Karpas-422 (cell line): Measurements from ENCODE around the gene WDR62. TPM values are rescaled to one million over a fixed set of nuclear protein-coding genes. Genes with fewer than 3 reads are reported as not detected.

Experiments used
- DNase-seq: peaks from one replicate; pipeline ENCODE4 v3.0.0-alpha.2; 2015
- H2AFZ ChIP-seq: fragments of 200-600 bp; sonication (generic); 2 replicates; pipeline ENCODE4 v1.6.1; 2014; ENCODE audit warnings: antibody characterized with exemption, low read length, mixed read lengths
- H3K27ac ChIP-seq: fragments of 200-600 bp; sonication (generic); 2 replicates; pipeline ENCODE4 v1.5.1; 2014; ENCODE audit warnings: mild to moderate bottlenecking, low read length, moderate library complexity
- H3K27me3 ChIP-seq: fragments of 200-600 bp; sonication (generic); 2 replicates; pipeline ENCODE4 v1.6.1; 2014; ENCODE audit warnings: low read length, mixed read lengths
- H3K36me3 ChIP-seq: fragments of 200-600 bp; sonication (generic); 2 replicates; pipeline ENCODE4 v1.6.1; 2014; ENCODE audit warnings: low read length, mixed read lengths; ENCODE audit not compliant: insufficient read depth
- H3K4me1 ChIP-seq: fragments of 200-600 bp; sonication (generic); 2 replicates; pipeline ENCODE4 v1.6.1; 2014; ENCODE audit warnings: mild to moderate bottlenecking, low read length, mixed read lengths
- H3K4me2 ChIP-seq: fragments of 200-600 bp; sonication (generic); 2 replicates; pipeline ENCODE4 v1.6.1; 2014; ENCODE audit warnings: low read length, low read depth, mild to moderate bottlenecking; ENCODE audit not compliant: poor library complexity, severe bottlenecking
- H3K4me3 ChIP-seq: fragments of 200-600 bp; sonication (generic); 2 replicates; pipeline ENCODE4 v1.5.1; 2014; ENCODE audit warnings: mild to moderate bottlenecking, antibody characterized with exemption, low read length, mixed read lengths
- H3K79me2 ChIP-seq: fragments of 200-600 bp; sonication (generic); 2 replicates; pipeline ENCODE4 v1.6.1; 2014; ENCODE audit warnings: mild to moderate bottlenecking, low read length, mixed read lengths
- H3K9ac ChIP-seq: fragments of 200-600 bp; sonication (generic); 2 replicates; pipeline ENCODE4 v1.6.0; 2014; ENCODE audit warnings: low read length
- H3K9me2 ChIP-seq: fragments of 200-600 bp; sonication (generic), shearing (Covaris generic); replicated peaks from 2 replicates; pipeline ENCODE4 v1.6.0; 2014; ENCODE audit warnings: mild to moderate bottlenecking, low read length, moderate library complexity; ENCODE audit not compliant: insufficient read depth
- H3K9me3 ChIP-seq: fragments of 300-700, 200-600 bp; sonication (generic); 2 replicates; pipeline ENCODE4 v1.6.1; 2014; ENCODE audit warnings: low read length, mixed read lengths
- H4K20me1 ChIP-seq: fragments of 200-600 bp; sonication (generic); 2 replicates; pipeline ENCODE4 v1.6.1; 2014; ENCODE audit warnings: mild to moderate bottlenecking, antibody characterized with exemption, low read length, low read depth; ENCODE audit not compliant: insufficient read depth
- total RNA-seq: library from RNA; depleted of rRNA; stranded (reverse); fragments of >200 nt; shearing (Covaris generic); gene quantifications from 2 replicates; pipeline ENCODE4 v1.2.3, GENCODE V29; 2014; ENCODE audit warnings: low replicate concordance

WDR62 gene
- total RNA-seq, 1 experiment from 2014 or later: 9.4 TPM

DNA sequence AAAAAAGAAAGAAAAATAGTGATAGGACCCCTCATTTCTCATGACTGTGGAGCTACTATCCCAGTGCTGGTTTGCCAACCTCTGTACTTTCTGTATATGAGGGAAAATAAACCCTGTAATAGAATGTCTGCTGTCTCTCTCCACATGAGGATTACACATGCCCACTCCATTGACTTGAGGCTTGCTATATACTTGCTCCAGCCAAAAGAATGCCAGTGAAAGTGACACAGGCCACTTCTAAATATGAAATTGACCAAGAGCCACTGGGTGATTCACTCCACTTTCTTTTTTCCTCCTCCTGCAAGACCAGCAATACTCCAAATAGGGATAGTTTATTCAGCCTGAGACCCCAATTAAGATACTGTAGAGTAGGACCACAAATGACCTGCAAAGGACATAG is 6.9 kb upstream of the WDR62 start:
- H3K4me3 ChIP-seq: no peak overlapping the region
- no peaks in the 10 kb centered on the region for H3K27me3 ChIP-seq
- H3K9ac ChIP-seq: no peak overlapping the region
- H4K20me1 ChIP-seq: no peaks in the 10 kb centered on the region
- peaks cover 18% of the 10 kb centered on the region for H3K4me1 ChIP-seq
- H3K36me3 ChIP-seq: 0 out of 2 replicates have a peak, but pooled peaks cover 2% of the 10 kb centered on the region
- no peak for DNase-seq
- no peak overlapping the region for H2AFZ ChIP-seq
- no peak overlapping the region for H3K4me2 ChIP-seq
- no peaks in the 10 kb centered on the region for H3K9me3 ChIP-seq
- no peaks in the 10 kb centered on the region for H3K9me2 ChIP-seq
- H3K27ac ChIP-seq: no peak overlapping the region
- peaks cover 7% of the 10 kb centered on the region; the same call in 1 of the 2 replicates for H3K79me2 ChIP-seq

GRCh38 chr19:36049080-36049698 is 5.5 kb upstream of the WDR62 start:
- Histone ChIP-seq H3K4me3 (no peak overlapping the region), H4K20me1 (no peaks in the 10 kb centered on the region), H2AFZ (no peak overlapping the region), H3K4me1 (peaks cover 25% of the 10 kb centered on the region), H3K9me2 (no peaks in the 10 kb centered on the region), H3K36me3 (0 out of 2 replicates have a peak, but pooled peaks cover 2% of the 10 kb centered on the region), H3K27ac (no peak overlapping the region), H3K9me3 (no peaks in the 10 kb centered on the region), H3K4me2 (no peak overlapping the region), H3K9ac (no peak overlapping the region), H3K79me2 (peaks cover 9% of the 10 kb centered on the region; the same call in 1 of the 2 replicates), H3K27me3 (no peaks in the 10 kb centered on the region)
- peak; percentile 42 for DNase-seq

GRCh38 chr19:36051236-36051635 is 3.5 kb upstream of the WDR62 start:
- Histone ChIP-seq H3K4me3 (no peak overlapping the region), H3K27me3 (no peaks in the 10 kb centered on the region), H3K9ac (no peak overlapping the region; the same call in 1 of the 2 replicates), H3K9me2 (no peaks in the 10 kb centered on the region), H3K4me2 (no peak overlapping the region), H2AFZ (no peak overlapping the region), H3K36me3 (no peaks in the 10 kb centered on the region), H3K27ac (no peak overlapping the region), H4K20me1 (no peaks in the 10 kb centered on the region), H3K4me1 (peaks cover 32% of the 10 kb centered on the region), H3K79me2 (peaks cover 22% of the 10 kb centered on the region), H3K9me3 (no peaks in the 10 kb centered on the region)
- DNase-seq: peak; percentile 49

DNA sequence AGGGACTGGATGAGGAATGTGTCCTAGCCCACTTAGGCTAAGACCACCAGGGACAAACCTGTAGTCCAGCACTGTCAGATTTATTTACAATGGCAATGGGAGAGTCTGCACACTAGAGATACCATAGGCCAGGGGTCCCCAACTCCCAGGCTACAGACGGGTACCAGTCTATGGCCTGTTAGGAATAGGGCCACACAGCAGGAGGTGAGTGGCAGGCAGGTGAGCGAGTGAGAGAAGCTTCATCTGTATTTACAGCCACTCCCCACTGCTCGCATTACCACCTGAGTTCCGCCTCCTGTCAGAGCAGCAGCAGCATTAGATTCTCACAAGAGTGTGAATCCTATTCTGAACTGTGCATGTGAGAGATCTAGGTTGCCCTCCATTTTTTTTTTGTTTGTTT is 3.1 kb upstream of the WDR62 start:
- no peak overlapping the region for H3K27ac ChIP-seq
- no peaks in the 10 kb centered on the region for H3K9me3 ChIP-seq
- no peak overlapping the region for H3K4me2 ChIP-seq
- H3K4me1 ChIP-seq: peaks cover 36% of the 10 kb centered on the region
- no peaks in the 10 kb centered on the region for H3K9me2 ChIP-seq
- no peaks in the 10 kb centered on the region for H3K36me3 ChIP-seq
- no peaks in the 10 kb centered on the region for H3K27me3 ChIP-seq
- H3K4me3 ChIP-seq: no peak overlapping the region
- H4K20me1 ChIP-seq: no peaks in the 10 kb centered on the region
- H2AFZ ChIP-seq: no peak overlapping the region
- H3K79me2 ChIP-seq: peaks cover 26% of the 10 kb centered on the region
- H3K9ac ChIP-seq: no peak overlapping the region
- peak; percentile 70 for DNase-seq

DNA sequence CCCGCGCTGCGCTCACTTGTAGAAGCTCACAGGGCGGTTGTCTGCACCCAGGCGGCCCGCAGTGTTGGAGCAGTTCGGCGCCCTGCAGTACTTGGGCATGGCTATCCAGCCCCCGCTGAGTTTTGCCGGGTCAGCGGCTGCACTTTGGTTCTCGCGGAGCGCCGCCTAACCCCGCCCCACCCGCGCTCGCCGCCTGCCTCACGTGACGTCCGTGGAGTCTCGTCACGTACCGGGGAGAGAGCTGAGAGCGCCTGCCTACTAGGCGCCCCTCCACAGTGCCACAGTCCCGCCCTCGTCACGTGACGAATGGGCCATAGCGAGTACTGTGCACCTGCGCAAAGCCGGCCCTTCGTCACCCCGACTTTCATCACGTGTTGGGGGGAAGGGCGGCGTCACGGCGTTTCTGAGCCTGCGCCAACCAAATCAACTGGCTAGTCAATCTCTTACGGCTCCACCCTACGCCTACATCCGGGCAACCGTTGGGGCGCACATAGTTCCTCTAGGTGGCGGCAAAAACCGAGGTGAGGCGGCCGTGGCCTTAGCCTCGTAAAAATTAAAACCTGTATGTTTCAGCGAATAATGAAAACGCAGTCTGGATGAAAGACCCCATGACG is 471 bp upstream of the WDR62 start, which contains the start of gene THAP8:
Gene THAP8 (minus strand): TSS at position 167 of the 614 bp plus-strand sequence. CDS start 68 bp downstream, at position 99.
- Histone ChIP-seq H3K27ac (peak within 1 kb of the TSS; percentile 90), H3K4me2 (peak within 1 kb of the TSS; percentile 91), H3K4me3 (peak within 1 kb of the TSS; percentile 94), H3K4me1 (peaks cover 58% of the 10 kb centered on the region), H3K9ac (peak within 1 kb of the TSS; percentile 90), H3K27me3 (no peaks in the 10 kb centered on the region), H3K79me2 (peaks cover 49% of the 10 kb centered on the region), H3K9me3 (no peaks in the 10 kb centered on the region), H3K36me3 (peaks cover 4% of the 10 kb centered on the region; the same call in 1 of the 2 replicates), H4K20me1 (0 out of 2 replicates have a peak, but pooled peaks cover 3% of the 10 kb centered on the region), H3K9me2 (no peaks in the 10 kb centered on the region), H2AFZ (peak within 1 kb of the TSS; percentile 87; the same call in 1 of the 2 replicates)
- DNase-seq: peak; percentile 100

DNA sequence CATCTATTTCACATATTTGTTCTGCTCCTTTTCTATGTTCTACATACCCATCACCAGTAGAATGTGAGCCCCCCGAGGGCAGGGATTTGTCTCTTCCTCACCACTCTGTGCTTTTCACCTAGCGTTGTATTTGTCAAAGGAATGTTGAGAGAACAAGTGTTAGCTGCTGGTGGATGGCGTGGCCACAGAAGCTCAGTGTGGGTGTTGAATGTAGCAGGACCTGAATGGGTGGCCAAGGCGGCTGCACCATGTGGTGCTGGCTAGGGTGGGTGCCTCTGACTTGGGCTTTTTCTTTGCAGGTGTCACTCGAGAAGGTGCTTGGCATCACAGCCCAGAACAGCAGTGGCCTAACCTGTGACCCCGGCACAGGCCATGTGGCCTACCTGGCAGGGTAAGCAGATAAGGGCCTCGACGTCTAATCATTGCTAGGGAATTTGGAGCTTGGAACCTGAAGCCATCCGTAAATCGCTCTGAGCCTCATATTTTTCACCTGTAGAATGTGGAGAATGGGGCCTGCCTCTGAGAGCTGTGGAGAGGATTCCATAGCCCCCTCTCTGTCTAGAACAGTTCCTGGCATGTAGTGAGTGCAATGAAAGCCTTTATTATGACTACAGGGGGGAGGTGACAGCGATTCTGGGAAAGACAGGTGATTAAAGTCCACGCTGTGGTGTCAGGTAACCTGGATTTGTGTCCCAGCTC is 3.9 kb downstream of the WDR62 start:
- H3K27ac ChIP-seq: no peak overlapping the region
- no peaks in the 10 kb centered on the region for H3K9me2 ChIP-seq
- H3K79me2 ChIP-seq: peaks cover 68% of the 10 kb centered on the region
- H3K4me2 ChIP-seq: no peak overlapping the region
- 0 out of 2 replicates have a peak, but pooled peaks cover 3% of the 10 kb centered on the region for H4K20me1 ChIP-seq
- peak overlapping the region; percentile 20; the same call in 1 of the 2 replicates for H3K9ac ChIP-seq
- H3K4me3 ChIP-seq: no peak overlapping the region
- peaks cover 65% of the 10 kb centered on the region for H3K4me1 ChIP-seq
- H3K36me3 ChIP-seq: peaks cover 19% of the 10 kb centered on the region; the same call in 1 of the 2 replicates
- H2AFZ ChIP-seq: no peak overlapping the region
- no peak for DNase-seq
- H3K9me3 ChIP-seq: no peaks in the 10 kb centered on the region
- no peaks in the 10 kb centered on the region for H3K27me3 ChIP-seq

DNA sequence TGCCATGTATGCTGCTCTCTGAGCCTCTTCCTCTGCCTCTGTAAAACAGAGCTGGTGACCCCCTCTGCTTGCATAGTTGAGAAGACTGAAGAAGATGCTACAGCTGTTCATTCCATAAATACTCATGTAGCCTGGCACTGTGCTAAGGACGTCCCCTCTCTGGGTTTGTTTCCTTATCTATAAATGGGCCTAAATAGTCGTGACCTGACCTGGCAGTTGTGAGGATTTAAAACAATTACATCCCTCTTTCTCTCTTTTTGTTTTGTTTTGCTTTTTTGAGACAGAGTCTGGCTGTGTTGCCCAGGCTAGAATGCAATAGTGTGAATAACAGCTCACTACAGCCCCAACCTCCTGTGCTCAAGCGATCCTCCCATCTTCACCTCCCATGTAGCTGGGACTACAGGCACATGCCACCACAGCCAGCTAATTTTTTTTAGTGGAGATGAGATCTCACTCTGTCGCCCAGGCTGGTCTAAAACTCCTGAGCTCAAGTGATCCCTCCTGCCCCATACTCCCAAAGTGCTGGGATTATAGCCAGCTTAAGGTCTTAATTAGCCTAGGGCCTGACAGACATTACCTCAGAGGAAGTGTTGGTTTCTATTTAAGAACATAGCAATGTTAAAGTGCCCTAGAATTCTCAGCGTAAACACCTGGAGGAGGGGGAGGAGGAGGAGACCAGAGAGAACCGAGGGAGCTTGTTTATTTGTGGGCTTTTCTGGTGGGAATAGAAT is 4.6 kb downstream of the WDR62 start:
- Histone ChIP-seq H3K4me3 (no peak overlapping the region), H2AFZ (no peak overlapping the region), H3K79me2 (peaks cover 71% of the 10 kb centered on the region), H3K4me2 (peak overlapping the region; percentile 55), H3K27ac (peak overlapping the region; percentile 44; the same call in 1 of the 2 replicates), H3K27me3 (no peaks in the 10 kb centered on the region), H3K9me3 (no peaks in the 10 kb centered on the region), H3K9me2 (no peaks in the 10 kb centered on the region), H3K36me3 (peaks cover 23% of the 10 kb centered on the region; the same call in 1 of the 2 replicates), H3K4me1 (peaks cover 67% of the 10 kb centered on the region), H4K20me1 (0 out of 2 replicates have a peak, but pooled peaks cover 3% of the 10 kb centered on the region), H3K9ac (peak overlapping the region; percentile 29; the same call in 1 of the 2 replicates)
- no peak for DNase-seq
